Stomach (tissue), 4 donors: ENCODE results near the gene NTN4.

Experiments used
- POLR2A ChIP-seq, 4 donors: fragments of 450-650 bp; IDR thresholded peaks; one replicate each; pipeline ENCODE4 v1.6.1; 2016; ENCODE audit warnings: antibody characterized with exemption in 4 of 4, control low read depth in 2 of 4, mild to moderate bottlenecking in 1 of 4, moderate library complexity in 1 of 4
- TF ChIP-seq, protein P1 (sequence below), 7 experiments: fragments of 450-650 bp in 4 of 7; fragments of 200-600 bp in 3 of 7; sonication (generic) in 3 of 7; IDR thresholded peaks; one replicate each; pipeline ENCODE4 v1.5.1; 2016 to 2019; ENCODE audit warnings: antibody characterized with exemption in 7 of 7, control low read depth in 2 of 7, mild to moderate bottlenecking in 1 of 7

DNA sequence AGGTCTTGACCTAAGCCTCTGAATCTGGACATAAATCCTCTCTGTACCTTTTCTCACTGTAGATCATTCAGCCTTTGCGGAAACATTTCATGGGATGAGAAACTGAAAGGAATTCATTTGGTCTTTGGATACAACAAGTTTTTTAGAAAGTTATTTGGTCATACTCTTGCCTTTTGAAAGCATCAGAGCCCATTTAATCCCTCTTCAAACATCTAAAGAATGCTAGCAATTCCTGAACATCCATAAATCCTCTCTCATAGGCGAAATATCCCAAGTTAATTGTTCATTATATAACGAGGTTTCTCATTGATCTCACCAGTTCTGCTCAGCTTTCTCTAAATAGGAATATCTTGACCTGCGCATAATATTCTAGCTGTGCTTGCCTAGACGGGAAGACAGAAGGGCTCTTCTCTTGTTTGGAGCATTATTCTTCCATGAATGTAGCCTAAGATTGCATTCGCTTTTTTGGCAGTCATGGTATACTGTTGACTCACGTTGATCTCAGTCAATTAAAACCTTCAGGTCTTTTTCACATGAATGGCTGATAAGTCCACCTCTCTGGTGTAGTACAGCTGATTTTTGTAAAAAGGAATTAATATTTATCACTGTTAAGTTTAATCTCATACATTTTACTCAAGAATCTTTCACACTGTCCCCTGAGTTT lies 24.1 kb downstream of the NTN4 start:
- TF ChIP-seq, protein P1, sequence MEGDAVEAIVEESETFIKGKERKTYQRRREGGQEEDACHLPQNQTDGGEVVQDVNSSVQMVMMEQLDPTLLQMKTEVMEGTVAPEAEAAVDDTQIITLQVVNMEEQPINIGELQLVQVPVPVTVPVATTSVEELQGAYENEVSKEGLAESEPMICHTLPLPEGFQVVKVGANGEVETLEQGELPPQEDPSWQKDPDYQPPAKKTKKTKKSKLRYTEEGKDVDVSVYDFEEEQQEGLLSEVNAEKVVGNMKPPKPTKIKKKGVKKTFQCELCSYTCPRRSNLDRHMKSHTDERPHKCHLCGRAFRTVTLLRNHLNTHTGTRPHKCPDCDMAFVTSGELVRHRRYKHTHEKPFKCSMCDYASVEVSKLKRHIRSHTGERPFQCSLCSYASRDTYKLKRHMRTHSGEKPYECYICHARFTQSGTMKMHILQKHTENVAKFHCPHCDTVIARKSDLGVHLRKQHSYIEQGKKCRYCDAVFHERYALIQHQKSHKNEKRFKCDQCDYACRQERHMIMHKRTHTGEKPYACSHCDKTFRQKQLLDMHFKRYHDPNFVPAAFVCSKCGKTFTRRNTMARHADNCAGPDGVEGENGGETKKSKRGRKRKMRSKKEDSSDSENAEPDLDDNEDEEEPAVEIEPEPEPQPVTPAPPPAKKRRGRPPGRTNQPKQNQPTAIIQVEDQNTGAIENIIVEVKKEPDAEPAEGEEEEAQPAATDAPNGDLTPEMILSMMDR (IDR thresholded peaks at IDR 0.05), result no peak
- no peak for TF ChIP-seq POLR2A (IDR thresholded peaks at IDR 0.05)
